CD1c-positive myeloid dendritic cell (primary cell): ENCODE data around the gene TOP3B.

Experiments
- DNase-seq: peaks from one replicate; pipeline ENCODE4 v3.0.0-alpha.2; 2016; ENCODE audit errors: extremely low spot score

The TOP3B gene

GRCh38 chr22:22013559-22014284 lies 31.1 kb upstream of the TOP3B start:
- no peak for DNase-seq

- no peak for DNase-seq
Observed at GRCh38 chr22:22011964-22012363, 29.4 kb upstream of the TOP3B start.

- DNase-seq = no peak
Observed at GRCh38 chr22:22010358-22010757, 27.8 kb upstream of the TOP3B start.

- DNase-seq = no peak
Observed at GRCh38 chr22:22009661-22010060, 27.1 kb upstream of the TOP3B start.

GRCh38 chr22:22006596-22006990 lies 24.0 kb upstream of the TOP3B start:
- no peak for DNase-seq

DNA sequence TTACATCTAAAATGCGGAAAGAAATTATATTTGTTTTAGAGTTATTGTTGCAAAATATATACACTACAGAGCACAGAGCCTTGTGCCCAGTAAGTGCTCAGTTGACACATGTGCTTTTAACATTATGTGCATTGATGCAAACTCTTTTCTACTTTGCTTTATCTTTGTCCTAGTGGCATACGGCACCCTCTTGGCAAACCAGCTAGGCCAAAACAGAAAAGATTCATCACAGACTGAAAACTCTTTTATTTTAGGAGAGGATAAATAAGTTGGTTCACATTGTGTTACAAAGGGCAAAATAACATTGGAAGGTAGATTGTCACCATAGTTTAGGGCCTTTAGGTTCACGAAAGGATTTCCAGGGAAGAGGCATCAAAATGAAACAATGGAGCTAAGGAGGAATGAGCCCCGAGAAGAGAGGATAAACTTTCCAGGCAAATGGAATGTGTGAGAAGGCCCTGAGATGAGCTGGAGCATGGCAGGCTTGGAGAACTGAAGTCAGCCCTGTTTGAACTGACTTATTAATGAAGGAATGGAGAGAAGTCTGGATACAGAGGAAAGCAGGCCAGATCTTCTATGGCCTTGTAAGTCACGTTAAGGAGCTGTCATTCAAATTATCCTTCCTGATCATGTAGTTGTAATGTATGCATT lies 23.5 kb upstream of the TOP3B start:
- DNase-seq = no peak

DNA sequence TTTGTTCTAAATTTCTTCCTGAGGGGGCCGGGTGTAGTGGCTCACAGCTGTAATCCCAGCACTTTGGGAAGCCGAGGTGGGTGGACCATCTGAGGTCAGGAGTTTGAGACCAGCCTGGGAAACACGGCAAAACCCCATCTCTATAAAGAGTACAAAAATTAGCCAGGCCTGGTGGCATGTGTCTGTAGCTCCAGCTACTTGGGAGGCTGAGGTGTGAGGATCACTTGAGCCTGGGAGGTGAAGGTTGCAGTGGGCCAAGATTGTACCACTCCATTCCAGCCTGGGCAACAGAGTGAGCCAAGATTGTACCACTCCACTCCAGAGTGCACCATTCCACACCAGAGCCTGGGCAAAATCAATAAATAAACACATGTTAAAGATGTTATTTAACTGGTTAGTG lies 20.6 kb upstream of the TOP3B start:
- no peak for DNase-seq

GRCh38 chr22:22002526-22003055 lies 20.0 kb upstream of the TOP3B start:
- no peak for DNase-seq

GRCh38 chr22:22001664-22002525 lies 19.3 kb upstream of the TOP3B start:
- no peak for DNase-seq

GRCh38 chr22:21998595-21999247 lies 16.1 kb upstream of the TOP3B start:
- no peak for DNase-seq

- no peak for DNase-seq
Observed at GRCh38 chr22:21996175-21996720, 13.7 kb upstream of the TOP3B start.

GRCh38 chr22:21995660-21996059 lies 13.1 kb upstream of the TOP3B start:
- DNase-seq = no peak

GRCh38 chr22:21994881-21995444 lies 12.4 kb upstream of the TOP3B start:
- DNase-seq = no peak

- no peak for DNase-seq
Observed at GRCh38 chr22:21992593-21993237, 10.1 kb upstream of the TOP3B start.

DNA sequence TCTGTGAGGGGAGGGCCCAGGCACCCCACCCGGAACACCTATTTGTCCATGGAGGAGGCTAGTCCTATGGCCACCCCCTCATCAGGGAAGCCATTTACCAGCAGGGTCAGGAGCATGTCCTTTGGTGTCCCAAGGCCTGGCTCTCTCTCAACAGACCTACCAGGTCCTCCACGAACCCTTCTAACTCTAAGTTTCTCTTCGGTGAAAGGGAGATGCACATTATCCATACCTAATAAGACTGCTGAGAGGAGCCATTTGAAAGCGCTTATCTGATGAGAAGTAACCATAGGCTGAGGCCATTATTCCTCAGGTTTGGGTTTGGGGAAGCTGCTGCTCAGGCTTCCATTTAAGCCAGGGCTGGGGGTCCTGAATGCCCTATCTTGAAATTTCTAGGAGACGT lies 9.2 kb upstream of the TOP3B start:
- DNase-seq = no peak

- DNase-seq = no peak
Observed at GRCh38 chr22:21991304-21991596, 8.7 kb upstream of the TOP3B start.

DNA sequence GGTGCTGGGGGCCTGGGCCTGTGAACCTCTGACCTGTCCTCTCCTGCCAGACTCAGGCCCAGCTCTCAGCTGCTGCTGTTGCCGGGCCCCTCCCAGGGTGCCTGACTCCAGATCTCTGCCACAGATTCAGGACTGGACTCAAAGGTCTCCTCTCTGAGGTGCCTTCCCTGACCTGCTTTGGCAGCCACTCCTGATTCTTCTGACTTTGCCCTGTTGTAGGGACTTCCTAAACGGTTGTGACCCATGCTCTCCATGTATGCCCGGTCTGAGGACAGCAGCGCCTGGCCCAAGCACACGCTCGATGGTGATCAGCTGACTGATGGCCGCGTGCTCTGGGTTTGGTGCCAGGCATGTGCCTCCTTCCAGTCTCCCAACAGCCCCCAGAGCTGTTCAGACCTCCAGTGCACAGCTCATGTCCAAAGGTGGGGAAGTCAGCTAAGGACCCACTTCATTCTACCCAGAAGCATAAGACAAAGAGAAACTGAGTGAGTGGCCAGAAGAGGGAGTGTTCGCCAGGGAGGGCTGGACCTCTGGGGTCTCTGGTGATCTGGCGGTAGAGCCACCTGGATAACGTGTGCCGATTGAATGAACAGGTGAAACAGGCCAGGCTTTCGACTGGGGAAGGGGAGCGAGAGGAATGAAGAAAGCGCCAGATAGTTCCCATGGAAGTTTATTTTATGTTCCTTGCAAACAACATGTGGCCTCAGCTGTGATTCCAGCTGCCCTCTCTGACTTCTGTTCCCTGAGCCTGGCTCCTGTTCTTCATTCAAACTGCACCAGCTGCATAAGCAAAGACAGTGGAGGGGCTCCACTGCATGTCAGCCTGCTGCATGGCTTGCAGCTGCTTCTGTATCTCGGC lies 8.1 kb upstream of the TOP3B start:
- DNase-seq = no peak

DNA sequence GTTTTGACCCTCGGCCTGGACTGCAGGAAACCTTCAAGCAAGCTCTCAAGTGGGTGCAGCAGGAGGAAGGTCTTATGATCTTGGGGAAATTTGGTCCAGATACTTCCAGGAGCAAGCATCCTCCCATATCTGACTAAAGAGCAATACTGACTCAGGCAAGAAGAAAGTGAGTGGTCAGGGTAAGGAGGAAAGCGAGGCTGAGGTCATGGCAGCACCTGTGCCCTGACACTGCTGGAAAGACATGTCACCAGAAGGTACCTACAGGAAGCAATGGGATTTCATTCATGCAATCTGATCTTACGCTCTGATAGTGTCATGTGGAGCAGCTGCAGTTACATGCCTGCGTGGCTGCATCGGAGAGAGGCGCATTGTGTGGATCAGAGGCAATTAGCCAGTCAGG lies 6.5 kb upstream of the TOP3B start:
- no peak for DNase-seq

GRCh38 chr22:21985214-21985613 lies 2.6 kb upstream of the TOP3B start:
- DNase-seq = no peak

GRCh38 chr22:21984793-21985192 lies 2.2 kb upstream of the TOP3B start:
- peak; percentile 28 for DNase-seq
